OCI-LY7 (cell line): ENCODE results near the gene C1orf115. TPM values are rescaled to one million over a fixed set of nuclear protein-coding genes. Genes with fewer than 3 reads are reported as not detected.

Experiments used
- BruUV-seq: library from RNA; stranded (reverse); fragments of 400-500 nt; replicated peaks from 2 replicates; lab custom pipeline; 2021; lab: Mats Ljungman, UMichigan
- CTCF ChIA-PET: fragments of 300-600 bp; sonication (Branson Sonifier 250); formaldehyde crosslinking; loops from one replicate; lab custom pipeline; 2022; ENCODE audit warnings: antibody characterized with exemption; ENCODE audit not compliant: unreplicated experiment; lab: Charles Lee
- POLR2A ChIA-PET: fragments of 300-600 bp; sonication (Branson Sonifier 250); formaldehyde crosslinking; loops from one replicate; lab custom pipeline; 2022; ENCODE audit warnings: antibody characterized with exemption; lab: Charles Lee
- DNase-seq: peaks from one replicate; pipeline ENCODE4 v3.0.0-alpha.2; 2015; ENCODE audit warnings: low spot score
- H2AFZ ChIP-seq: fragments of 200-600 bp; sonication (generic), shearing (Covaris generic); 2 replicates; pipeline ENCODE4 v1.6.1; 2014; ENCODE audit warnings: mild to moderate bottlenecking, antibody characterized with exemption, low read length, moderate library complexity
- H3K27ac ChIP-seq: fragments of 200-600 bp; sonication (generic); 2 replicates; pipeline ENCODE4 v1.5.1; 2014; ENCODE audit warnings: mixed run types, low read depth, mild to moderate bottlenecking, moderate library complexity, low read length, inconsistent platforms; ENCODE audit not compliant: poor library complexity, severe bottlenecking
- H3K36me3 ChIP-seq: fragments of 200-600 bp; sonication (generic); 2 replicates; pipeline ENCODE4 v1.6.1; 2014; ENCODE audit warnings: mild to moderate bottlenecking, antibody characterized with exemption, low read length, moderate library complexity, mixed read lengths; ENCODE audit not compliant: insufficient read depth
- H3K4me1 ChIP-seq: fragments of 200-600 bp; sonication (generic); 2 replicates; pipeline ENCODE4 v1.5.1; 2014; ENCODE audit warnings: mild to moderate bottlenecking, low read length; ENCODE audit not compliant: insufficient read depth, poor library complexity, severe bottlenecking
- H3K4me2 ChIP-seq: fragments of 200-600 bp; sonication (generic); 2 replicates; pipeline ENCODE4 v1.6.1; 2014; ENCODE audit warnings: mild to moderate bottlenecking, low read length
- H3K4me3 ChIP-seq: fragments of 200-600 bp; sonication (generic); 2 replicates; pipeline ENCODE4 v1.5.1; 2014; ENCODE audit warnings: mild to moderate bottlenecking, low read depth, low read length; ENCODE audit not compliant: poor library complexity, severe bottlenecking
- H3K79me2 ChIP-seq: fragments of 200-600 bp; sonication (generic); 2 replicates; pipeline ENCODE4 v1.6.1; 2016; ENCODE audit warnings: low read depth, mild to moderate bottlenecking, low read length, moderate library complexity, mixed read lengths; ENCODE audit not compliant: insufficient read depth
- H3K9me2 ChIP-seq: fragments of 200-600 bp; sonication (generic); 2 replicates; pipeline ENCODE4 v1.6.1; 2016; ENCODE audit warnings: mild to moderate bottlenecking, low read length, mixed read lengths; ENCODE audit not compliant: insufficient read depth
- H3K9me3 ChIP-seq: fragments of 200-600 bp; sonication (generic); 2 replicates; pipeline ENCODE4 v1.6.1; 2014; ENCODE audit warnings: mild to moderate bottlenecking, mixed run types, low read length, mixed read lengths
- H4K20me1 ChIP-seq: fragments of 200-600 bp; sonication (generic); 2 replicates; pipeline ENCODE4 v1.6.1; 2014; ENCODE audit warnings: mild to moderate bottlenecking, antibody characterized with exemption, low read length, moderate library complexity, mixed read lengths; ENCODE audit not compliant: insufficient read depth
- EZH2phosphoT487 ChIP-seq: fragments of 200-600 bp; sonication (generic); IDR thresholded peaks from 2 replicates; pipeline ENCODE4 v1.6.1; 2018; ENCODE audit warnings: low read depth, borderline replicate concordance, mild to moderate bottlenecking, mixed run types, antibody characterized with exemption, low read length, moderate library complexity, mixed read lengths
- intact Hi-C: fragments of 100-400 bp; cut with micrococcal nuclease; formaldehyde crosslinking; loops from one replicate; pipeline ENCODE4 v1.10.0; 2022; ENCODE audit not compliant: unreplicated experiment
- total RNA-seq, 2 experiments: library from RNA; depleted of rRNA in 1 of 2; stranded (reverse); fragments of >200 nt in 1 of 2; shearing (Covaris generic) in 1 of 2; gene quantifications; 2 replicates each; pipeline ENCODE4 v1.2.3, GENCODE V29; 2014 to 2022
- TF ChIP-seq, protein P1 (sequence below): fragments of 200-600 bp; sonication (generic); conservative IDR thresholded peaks from 2 replicates; pipeline ENCODE4 v1.5.1; 2014; ENCODE audit warnings: mild to moderate bottlenecking, antibody characterized with exemption, low read length, moderate library complexity, mixed read lengths

C1orf115 gene
- total RNA-seq, 2 experiments from 2014 or later: not detected

DNA sequence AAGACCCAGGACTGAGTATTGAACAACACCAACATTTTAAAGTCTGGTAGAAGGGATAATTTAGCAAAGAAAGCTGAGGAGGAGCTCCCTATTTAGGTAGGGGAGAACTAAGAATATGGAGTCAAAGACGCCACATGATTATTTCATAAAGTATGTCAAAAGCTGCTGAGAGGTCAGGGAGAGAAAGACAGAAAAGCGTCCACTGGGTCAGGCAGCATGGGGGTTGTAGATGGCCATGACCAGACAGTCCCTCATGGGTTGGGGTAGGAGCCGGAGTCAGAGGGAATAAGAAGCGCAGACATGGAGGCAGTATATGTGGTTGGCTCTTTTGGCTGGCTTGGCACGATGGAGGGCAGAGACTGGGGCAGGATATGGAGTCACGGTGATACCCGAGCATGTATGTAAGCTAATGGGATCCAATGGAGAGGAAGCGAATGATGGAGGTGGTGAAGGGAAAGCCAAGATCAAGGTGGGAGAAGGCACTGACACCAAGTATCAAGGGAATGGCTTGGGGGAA is 4.8 kb downstream of the C1orf115 start:
- ChIA-PET CTCF (no interaction called here), POLR2A (no interaction called here)
- no TSS peak for BruUV-seq

DNA sequence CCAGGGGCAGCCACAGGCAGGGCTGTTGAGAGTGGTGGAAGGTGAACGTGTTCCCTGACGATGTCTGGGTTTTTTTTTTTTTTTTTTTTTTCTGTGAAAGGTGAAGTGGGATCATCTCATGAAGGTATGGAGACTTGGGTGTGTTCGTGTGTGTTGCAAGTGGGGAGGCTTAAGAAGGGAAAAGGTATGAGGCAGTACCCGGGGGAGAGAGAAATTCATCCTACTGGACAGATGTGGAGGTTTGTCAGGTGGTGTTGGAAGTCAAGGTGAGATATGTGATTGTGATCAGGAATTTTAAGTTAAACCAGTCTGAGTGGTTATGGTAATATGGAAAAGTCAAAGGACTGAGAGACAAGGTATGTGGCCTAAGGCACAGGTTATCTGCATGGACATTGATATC is 5.3 kb downstream of the C1orf115 start:
- CTCF ChIA-PET: no interaction called here

More for the DNA sequence above, 4.8 kb downstream of the C1orf115 start:
- TF ChIP-seq, protein P1, sequence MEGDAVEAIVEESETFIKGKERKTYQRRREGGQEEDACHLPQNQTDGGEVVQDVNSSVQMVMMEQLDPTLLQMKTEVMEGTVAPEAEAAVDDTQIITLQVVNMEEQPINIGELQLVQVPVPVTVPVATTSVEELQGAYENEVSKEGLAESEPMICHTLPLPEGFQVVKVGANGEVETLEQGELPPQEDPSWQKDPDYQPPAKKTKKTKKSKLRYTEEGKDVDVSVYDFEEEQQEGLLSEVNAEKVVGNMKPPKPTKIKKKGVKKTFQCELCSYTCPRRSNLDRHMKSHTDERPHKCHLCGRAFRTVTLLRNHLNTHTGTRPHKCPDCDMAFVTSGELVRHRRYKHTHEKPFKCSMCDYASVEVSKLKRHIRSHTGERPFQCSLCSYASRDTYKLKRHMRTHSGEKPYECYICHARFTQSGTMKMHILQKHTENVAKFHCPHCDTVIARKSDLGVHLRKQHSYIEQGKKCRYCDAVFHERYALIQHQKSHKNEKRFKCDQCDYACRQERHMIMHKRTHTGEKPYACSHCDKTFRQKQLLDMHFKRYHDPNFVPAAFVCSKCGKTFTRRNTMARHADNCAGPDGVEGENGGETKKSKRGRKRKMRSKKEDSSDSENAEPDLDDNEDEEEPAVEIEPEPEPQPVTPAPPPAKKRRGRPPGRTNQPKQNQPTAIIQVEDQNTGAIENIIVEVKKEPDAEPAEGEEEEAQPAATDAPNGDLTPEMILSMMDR: no peak
- no peak for TF ChIP-seq EZH2phosphoT487
- no peak overlapping the region for H3K27ac ChIP-seq
- H3K79me2 ChIP-seq: no peaks in the 10 kb centered on the region
- H3K36me3 ChIP-seq: no peaks in the 10 kb centered on the region
- intact Hi-C loops: no loop called here
- no peaks in the 10 kb centered on the region for H3K4me1 ChIP-seq
- H4K20me1 ChIP-seq: no peaks in the 10 kb centered on the region
- H3K9me3 ChIP-seq: no peaks in the 10 kb centered on the region
- H3K9me2 ChIP-seq: no peaks in the 10 kb centered on the region
- no peak overlapping the region for H3K4me2 ChIP-seq
- H3K4me3 ChIP-seq: no peak overlapping the region
- no peak overlapping the region for H2AFZ ChIP-seq
- no peak for DNase-seq

DNA sequence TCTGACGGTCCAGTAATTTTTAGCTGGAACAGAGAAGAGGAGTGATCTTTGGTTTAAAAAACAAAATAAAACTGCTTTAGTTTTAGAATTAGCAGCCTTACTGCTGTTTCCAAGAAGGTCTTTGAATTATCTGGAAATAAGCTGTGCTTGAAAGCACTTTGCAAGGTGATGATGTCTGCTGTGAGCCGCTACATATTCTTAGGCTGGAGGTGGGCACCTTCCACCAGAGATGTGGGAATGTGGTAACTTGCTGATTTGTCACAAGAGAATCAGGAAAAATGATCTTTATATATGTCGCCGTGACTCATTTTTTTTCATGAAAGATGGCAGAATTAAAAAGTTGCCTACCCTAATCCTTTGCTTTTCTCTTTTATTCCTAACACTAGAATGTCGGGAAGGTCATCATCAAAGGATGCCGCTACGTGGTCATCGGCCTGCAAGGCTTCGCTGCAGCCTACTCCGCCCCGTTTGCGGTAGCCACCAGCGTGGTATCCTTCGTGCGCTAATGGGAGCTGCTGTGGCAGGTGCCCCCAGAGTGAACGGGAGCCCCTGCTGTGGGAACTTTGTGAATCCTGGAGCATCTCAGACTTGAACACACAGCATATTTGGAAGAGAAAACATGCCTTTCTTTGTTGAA is 6.2 kb downstream of the C1orf115 start:
- CTCF ChIA-PET: no interaction called here
- intact Hi-C loops: no loop called here
- BruUV-seq: no TSS peak

More for the DNA sequence above, 5.3 kb downstream of the C1orf115 start:
- Histone ChIP-seq H3K36me3 (no peaks in the 10 kb centered on the region), H2AFZ (no peak overlapping the region), H3K4me3 (no peak overlapping the region), H4K20me1 (no peaks in the 10 kb centered on the region), H3K4me1 (no peaks in the 10 kb centered on the region), H3K27ac (no peak overlapping the region), H3K4me2 (no peak overlapping the region), H3K9me2 (no peaks in the 10 kb centered on the region), H3K79me2 (no peaks in the 10 kb centered on the region), H3K9me3 (no peaks in the 10 kb centered on the region)
- TF ChIP-seq, protein P1: no peak
- no peak for TF ChIP-seq EZH2phosphoT487
- no peak for DNase-seq
- intact Hi-C loops: no loop called here
- BruUV-seq: no TSS peak
- POLR2A ChIA-PET: no interaction called here

More for the DNA sequence above, 6.2 kb downstream of the C1orf115 start:
- Histone ChIP-seq H4K20me1 (no peaks in the 10 kb centered on the region), H3K36me3 (no peaks in the 10 kb centered on the region), H3K9me2 (no peaks in the 10 kb centered on the region), H3K4me1 (no peaks in the 10 kb centered on the region), H3K9me3 (no peaks in the 10 kb centered on the region), H3K4me3 (no peak overlapping the region), H2AFZ (no peak overlapping the region), H3K4me2 (no peak overlapping the region), H3K27ac (no peak overlapping the region), H3K79me2 (no peaks in the 10 kb centered on the region)
- POLR2A ChIA-PET: no interaction called here
- DNase-seq: no peak
- no peak for TF ChIP-seq EZH2phosphoT487
- TF ChIP-seq, protein P1: no peak
